Epithelial cell of esophagus (primary cell): ENCODE measurements around the gene MKX.

Experiments used
- DNase-seq: peaks from one replicate; pipeline ENCODE4 v3.0.0; 2010; ENCODE audit warnings: low read depth
- H3K4me3 ChIP-seq: 2 replicates; pipeline ENCODE4 v1.5.1; 2011; ENCODE audit warnings: mild to moderate bottlenecking, low read length, control low read depth
- CTCF ChIP-seq: IDR thresholded peaks from 2 replicates; pipeline ENCODE4 v1.5.1; 2011; ENCODE audit warnings: low read depth, mild to moderate bottlenecking, low read length, control low read depth, inconsistent platforms; ENCODE audit not compliant: insufficient read depth; ENCODE audit errors: missing control alignments

The MKX gene

GRCh38 chr10:27742195-27743011 is 3.2 kb downstream of the MKX start:
- peak; percentile 40 for TF ChIP-seq CTCF
- DNase-seq = peak; percentile 69
- H3K4me3 ChIP-seq = peak overlapping the region; percentile 49

- peak overlapping the region; percentile 49 for H3K4me3 ChIP-seq
- DNase-seq = no peak
- TF ChIP-seq CTCF = no peak
Measured at GRCh38 chr10:27741173-27742091, 4.2 kb downstream of the MKX start.

GRCh38 chr10:27736396-27736795 is 9.2 kb downstream of the MKX start:
- DNase-seq = no peak
- TF ChIP-seq CTCF = no peak
- H3K4me3 ChIP-seq = no peak overlapping the region

GRCh38 chr10:27730041-27730440 is 15.6 kb downstream of the MKX start:
- H3K4me3 ChIP-seq = no peak overlapping the region
- TF ChIP-seq CTCF = no peak

GRCh38 chr10:27728338-27728737 is 17.3 kb downstream of the MKX start:
- DNase-seq = no peak
- TF ChIP-seq CTCF = no peak
- no peak overlapping the region for H3K4me3 ChIP-seq

More at GRCh38 chr10:27730041-27730440, 15.6 kb downstream of the MKX start:
- no peak for DNase-seq

GRCh38 chr10:27724287-27724686 is 21.3 kb downstream of the MKX start:
- peak; percentile 8 for DNase-seq
- peak; percentile 35 for TF ChIP-seq CTCF
- H3K4me3 ChIP-seq = no peak overlapping the region

- TF ChIP-seq CTCF = no peak
- H3K4me3 ChIP-seq = no peak overlapping the region
- no peak for DNase-seq
Measured at GRCh38 chr10:27723436-27723835, 22.2 kb downstream of the MKX start.
